SK-N-SH treated with all-trans-retinoic acid at 6 μM for 48 hours (cell line): ENCODE data around the gene SYNGAP1.

Experiments
- PPARA ChIP-seq: fragments of 250-450 bp; sonication (Bioruptor Pico); IDR thresholded peaks from 2 replicates; pipeline ENCODE4 v1.5.0; 2020; ENCODE audit warnings: mild to moderate bottlenecking, borderline replicate concordance
- TCF4 ChIP-seq: fragments of 250-450 bp; sonication (Bioruptor Pico); IDR thresholded peaks from 2 replicates; pipeline ENCODE4 v1.8.0; 2021; ENCODE audit warnings: mild to moderate bottlenecking, moderate library complexity, borderline replicate concordance
- ZFP30 ChIP-seq: fragments of 450-650 bp; formaldehyde crosslinking; IDR thresholded peaks from 2 replicates; pipeline ENCODE4 v1.5.0; 2022; ENCODE audit warnings: mild to moderate bottlenecking, moderate library complexity

DNA sequence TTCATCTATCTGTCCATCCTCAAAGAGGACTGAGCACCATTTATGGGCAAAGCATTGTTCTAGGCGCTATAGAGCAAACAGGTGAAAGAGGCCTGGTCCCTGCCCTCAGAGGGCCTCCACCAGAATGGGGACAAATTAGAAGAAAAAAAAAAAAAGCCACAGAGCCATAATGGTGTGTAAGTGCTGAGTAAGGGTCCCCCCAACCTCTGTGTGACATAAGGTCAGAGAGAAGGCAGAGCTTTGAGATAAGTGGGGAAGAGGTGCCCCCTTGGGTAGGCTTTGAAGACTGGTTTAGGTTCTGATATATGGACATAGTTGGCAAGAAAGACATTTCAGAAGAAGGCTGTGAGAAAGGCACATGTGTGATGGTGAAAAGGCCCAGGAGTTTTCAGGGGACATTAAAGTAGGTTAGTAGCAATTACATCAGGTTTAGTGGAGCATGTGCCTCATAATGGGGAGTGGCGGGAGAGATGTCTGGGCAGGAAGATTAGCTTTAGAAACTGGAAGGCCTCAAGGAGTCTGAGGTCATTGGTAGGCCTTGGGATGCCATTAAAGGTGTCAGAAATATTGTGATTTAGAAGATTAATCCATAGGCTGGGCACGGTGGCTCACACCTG lies 19.2 kb downstream of the SYNGAP1 start:
- no peak for TF ChIP-seq ZFP30 (CRISPR knock-in tag)
- no peak for TF ChIP-seq TCF4 (CRISPR knock-in tag)
- TF ChIP-seq PPARA (CRISPR knock-in tag): no peak
